Vagina (tissue), 2 donors: Measurements from ENCODE around the gene SPATS1. TPM values are rescaled to one million over a fixed set of nuclear protein-coding genes. Genes with fewer than 3 reads are reported as not detected.

Experiments used
- DNase-seq, 2 donors: peaks; one replicate each; pipeline ENCODE4 v3.0.0-alpha.2; 2017; ENCODE audit errors: extremely low spot score in 2 of 2
- H3K27ac ChIP-seq: fragments of 200-600 bp; sonication (generic); one replicate; pipeline ENCODE4 v1.5.1; 2019
- H3K27me3 ChIP-seq: fragments of 200-600 bp; sonication (generic); one replicate; pipeline ENCODE4 v1.5.1; 2019
- H3K36me3 ChIP-seq, 2 donors: fragments of 200-600 bp; sonication (generic); one replicate each; pipeline ENCODE4 v1.5.1; 2017 to 2019
- H3K4me1 ChIP-seq: fragments of 200-600 bp; sonication (generic); one replicate; pipeline ENCODE4 v1.5.1; 2019
- H3K4me3 ChIP-seq, 2 donors: fragments of 200-600 bp; sonication (generic); 1 replicate in 1 of 2; 2 replicates in 1 of 2; pipeline ENCODE4 v1.5.1; 2016 to 2019
- H3K9me3 ChIP-seq: fragments of 200-600 bp; sonication (generic); one replicate; pipeline ENCODE4 v1.5.1; 2019
- CTCF ChIP-seq, 3 experiments: fragments of 450-650 bp in 2 of 3; fragments of 200-600 bp in 1 of 3; sonication (generic) in 1 of 3; IDR thresholded peaks; one replicate each; pipeline ENCODE4 v1.5.1; 2017 to 2019; ENCODE audit warnings: antibody characterized with exemption in 3 of 3, mild to moderate bottlenecking in 2 of 3, moderate library complexity in 2 of 3
- POLR2A ChIP-seq, 2 donors: fragments of 450-650 bp; IDR thresholded peaks; one replicate each; pipeline ENCODE4 v1.6.1; 2017; ENCODE audit warnings: antibody characterized with exemption in 2 of 2, mild to moderate bottlenecking in 2 of 2, moderate library complexity in 2 of 2
- POLR2AphosphoS5 ChIP-seq, 2 donors: sonication (generic); formaldehyde crosslinking; IDR thresholded peaks; one replicate each; pipeline ENCODE4 v1.9.0; 2017; ENCODE audit warnings: antibody characterized with exemption in 2 of 2, mild to moderate bottlenecking in 2 of 2, low read depth in 1 of 2; ENCODE audit not compliant: insufficient read depth in 1 of 2
- intact Hi-C: fragments of 100-400 bp; cut with DNase I; formaldehyde crosslinking; loops from one replicate; pipeline ENCODE4 v1.15.1; 2023
- total RNA-seq: library from RNA; depleted of rRNA; stranded (reverse); fragments of >200 nt; gene quantifications from one replicate; pipeline ENCODE4 v1.2.3, GENCODE V29; 2016

SPATS1 gene
- total RNA-seq, 1 donor from 2014 or later = not detected

GRCh38 chr6:44373787-44374186 lies 31.3 kb downstream of the SPATS1 start:
- Histone ChIP-seq H3K4me1 (no peaks in the 10 kb centered on the region), H3K9me3 (no peaks in the 10 kb centered on the region), H3K4me3 (no peak overlapping the region), H3K27ac (no peak overlapping the region), H3K36me3 (no peaks in the 10 kb centered on the region), H3K27me3 (no peaks in the 10 kb centered on the region)
- TF ChIP-seq CTCF (IDR thresholded peaks at IDR 0.05) (no peak), POLR2AphosphoS5 (IDR thresholded peaks at IDR 0.05; ENCODE audit: insufficient read depth in 1 of 2, low read depth in 1 of 2) (no peak)
- no peak for DNase-seq
- intact Hi-C loops = no loop called here

- no peak for TF ChIP-seq POLR2AphosphoS5 (IDR thresholded peaks at IDR 0.05; ENCODE audit: insufficient read depth in 1 of 2, low read depth in 1 of 2)
- no peak for TF ChIP-seq CTCF (IDR thresholded peaks at IDR 0.05)
- TF ChIP-seq POLR2A (IDR thresholded peaks at IDR 0.05) = no peak
- Histone ChIP-seq H3K27ac (no peak overlapping the region), H3K4me1 (no peaks in the 10 kb centered on the region), H3K36me3 (no peaks in the 10 kb centered on the region), H3K4me3 (no peak overlapping the region), H3K9me3 (no peaks in the 10 kb centered on the region), H3K27me3 (no peaks in the 10 kb centered on the region)
- DNase-seq = no peak
- intact Hi-C loops = no loop called here
Measured at GRCh38 chr6:44375071-44375470, 32.6 kb downstream of the SPATS1 start.

GRCh38 chr6:44377484-44377883 lies 35.0 kb downstream of the SPATS1 start:
- Histone ChIP-seq H3K4me1 (no peaks in the 10 kb centered on the region), H3K27ac (no peak overlapping the region), H3K9me3 (no peaks in the 10 kb centered on the region), H3K4me3 (no peak overlapping the region), H3K36me3 (no peaks in the 10 kb centered on the region), H3K27me3 (no peaks in the 10 kb centered on the region)
- TF ChIP-seq POLR2AphosphoS5 (IDR thresholded peaks at IDR 0.05; ENCODE audit: insufficient read depth in 1 of 2, low read depth in 1 of 2) (no peak), CTCF (IDR thresholded peaks at IDR 0.05) (no peak), POLR2A (IDR thresholded peaks at IDR 0.05) (no peak)
- intact Hi-C loops = no loop called here
- DNase-seq = no peak

GRCh38 chr6:44377971-44378370 lies 35.5 kb downstream of the SPATS1 start:
- H3K27me3 ChIP-seq = no peaks in the 10 kb centered on the region
- no peak overlapping the region for H3K27ac ChIP-seq
- TF ChIP-seq POLR2AphosphoS5 (IDR thresholded peaks at IDR 0.05; ENCODE audit: insufficient read depth in 1 of 2, low read depth in 1 of 2) (no peak), POLR2A (IDR thresholded peaks at IDR 0.05) (no peak), CTCF (IDR thresholded peaks at IDR 0.05) (no peak)
- DNase-seq = no peak
- H3K4me1 ChIP-seq = no peaks in the 10 kb centered on the region
- intact Hi-C loops = no loop called here
- no peaks in the 10 kb centered on the region for H3K36me3 ChIP-seq
- H3K4me3 ChIP-seq = no peak overlapping the region
- H3K9me3 ChIP-seq = no peaks in the 10 kb centered on the region

GRCh38 chr6:44381739-44382138 lies 39.3 kb downstream of the SPATS1 start:
- no peak for TF ChIP-seq POLR2A (IDR thresholded peaks at IDR 0.05)
- no peak for TF ChIP-seq CTCF (IDR thresholded peaks at IDR 0.05)
- TF ChIP-seq POLR2AphosphoS5 (IDR thresholded peaks at IDR 0.05; ENCODE audit: insufficient read depth in 1 of 2, low read depth in 1 of 2) = no peak
- intact Hi-C loops = no loop called here

More at GRCh38 chr6:44381739-44382138, 39.3 kb downstream of the SPATS1 start:
- no peaks in the 10 kb centered on the region for H3K36me3 ChIP-seq
- H3K27ac ChIP-seq = no peak overlapping the region
- no peak overlapping the region for H3K4me3 ChIP-seq
- H3K4me1 ChIP-seq = peaks cover 5% of the 10 kb centered on the region
- no peaks in the 10 kb centered on the region for H3K27me3 ChIP-seq
- no peaks in the 10 kb centered on the region for H3K9me3 ChIP-seq
- DNase-seq = no peak
